Measurements from ENCODE around the gene FAR2.

GRCh38 chr12:29167988-29168387 lies 18.9 kb downstream of the FAR2 start:
- TF ChIP-seq CREB1 (CRISPR knock-in tag; IDR thresholded peaks at IDR 0.05; ENCODE audit: low read depth) (no peak), CTCF (conservative IDR thresholded peaks at IDR 0.05; ENCODE audit: low read depth in 2 of 2) (no peak), POLR2AphosphoS5 (IDR thresholded peaks at IDR 0.05; ENCODE audit: low read depth) (no peak), EZH2 (IDR thresholded peaks at IDR 0.05; ENCODE audit: low read depth, unreplicated experiment) (no peak), REST (IDR thresholded peaks at IDR 0.05; ENCODE audit: unreplicated experiment) (no peak), ZNF462 (CRISPR knock-in tag; IDR thresholded peaks at IDR 0.05) (no peak), EZH2phosphoT487 (IDR thresholded peaks at IDR 0.05; ENCODE audit: unreplicated experiment) (no peak)

Measured in GM23338 (cell line).